HG03439 (cell line): ENCODE results near the gene SUSD1.

Experiments
- ATAC-seq: cut with Tn5 transposase; IDR thresholded peaks from one replicate; pipeline ENCODE4 v1.9.1; 2021; ENCODE audit warnings: mild to moderate bottlenecking, moderate library complexity; ENCODE audit not compliant: unreplicated experiment

The SUSD1 gene

DNA sequence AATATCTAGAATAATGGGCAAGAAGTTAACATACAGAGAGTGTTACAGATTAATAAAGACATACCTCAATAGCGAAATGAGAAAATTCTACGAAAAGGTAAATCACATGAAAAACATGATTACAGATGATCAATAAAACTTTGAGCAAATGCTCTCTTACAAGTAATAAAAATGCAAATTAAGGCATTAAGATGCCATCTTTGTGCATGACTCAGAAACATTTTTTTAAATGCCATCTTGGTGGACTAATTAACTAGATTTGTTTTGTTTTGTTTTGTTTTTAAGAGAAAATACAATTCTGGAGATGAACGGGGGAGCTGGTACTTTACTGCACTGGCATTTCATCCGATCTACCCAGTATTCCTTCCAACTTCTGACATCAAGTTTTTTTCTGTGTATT is 130.2 kb downstream of the SUSD1 start:
- ATAC-seq: no peak

DNA sequence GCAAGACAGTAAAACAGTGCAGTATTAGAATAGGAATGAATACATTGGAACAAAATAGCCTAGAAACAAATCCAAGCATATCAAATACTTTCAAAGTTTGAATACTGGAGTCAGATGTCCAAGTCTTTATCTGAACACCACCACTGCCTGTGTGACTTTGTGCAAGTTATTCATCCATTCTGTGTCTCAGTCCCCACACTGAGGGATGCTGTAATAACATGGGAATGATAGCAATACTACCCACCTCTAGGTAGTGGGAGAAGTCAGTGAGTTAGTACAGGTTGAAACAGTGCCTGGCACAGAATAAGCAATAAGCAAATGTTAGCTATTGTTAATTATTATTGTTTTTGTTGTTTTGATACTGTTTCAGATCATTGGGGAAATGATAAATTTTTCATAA is 130.9 kb downstream of the SUSD1 start:
- no peak for ATAC-seq

DNA sequence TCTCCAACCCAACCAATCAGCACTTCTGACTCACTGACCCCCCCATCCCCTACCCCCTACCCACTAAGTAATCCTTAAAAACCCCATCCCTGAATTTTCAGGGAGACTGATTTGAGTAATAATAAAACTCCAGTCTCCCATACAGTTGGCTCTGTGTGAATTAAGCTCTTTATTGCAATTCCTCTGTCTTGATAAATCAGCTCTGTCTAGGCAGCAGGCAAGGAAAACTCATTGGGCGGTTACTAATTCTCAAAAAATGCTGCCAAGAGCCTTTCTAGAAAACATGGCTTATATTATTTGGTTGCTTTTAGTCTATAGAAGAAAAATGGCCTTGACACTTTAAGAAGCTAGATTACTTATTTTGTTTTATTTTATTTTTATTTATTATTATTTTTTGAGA is 131.7 kb downstream of the SUSD1 start:
- no peak for ATAC-seq

DNA sequence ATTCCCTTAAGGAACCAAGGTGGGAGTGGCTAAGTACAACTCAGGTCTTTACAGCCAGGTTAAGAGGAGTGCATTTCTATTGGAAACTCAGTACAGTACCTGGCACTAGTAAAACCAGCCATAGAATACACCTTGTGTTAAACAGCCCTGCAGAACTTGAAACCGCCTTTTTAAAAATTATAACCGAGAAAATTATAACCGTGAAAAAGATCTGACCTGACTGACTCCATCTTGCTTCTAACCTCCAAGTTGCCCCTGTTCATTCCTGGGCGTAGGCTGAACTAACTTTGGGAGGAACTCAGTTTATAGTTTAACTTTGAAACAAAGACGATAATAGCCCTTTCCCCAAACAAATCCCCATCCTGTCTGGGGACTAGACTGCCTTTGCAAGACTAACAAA is 132.3 kb downstream of the SUSD1 start:
- ATAC-seq: no peak

DNA sequence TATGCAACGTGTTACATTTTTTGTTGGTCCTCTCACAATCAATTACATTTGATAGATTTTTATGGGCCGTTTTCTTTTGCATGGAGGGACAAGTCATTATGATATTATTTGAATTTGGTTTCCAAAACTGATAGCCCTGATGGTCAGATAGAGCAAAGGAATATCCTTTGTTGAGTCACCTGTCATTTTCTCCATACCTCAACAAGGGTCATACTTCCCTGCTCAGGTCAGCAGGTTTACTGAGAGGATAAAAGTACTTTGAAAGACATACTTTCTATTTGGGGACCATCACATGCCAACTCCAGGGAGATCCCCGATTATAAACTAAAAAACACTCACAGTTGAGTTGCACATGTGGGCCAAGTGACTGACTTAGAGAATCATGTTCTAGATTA is 132.9 kb downstream of the SUSD1 start:
- no peak for ATAC-seq

DNA sequence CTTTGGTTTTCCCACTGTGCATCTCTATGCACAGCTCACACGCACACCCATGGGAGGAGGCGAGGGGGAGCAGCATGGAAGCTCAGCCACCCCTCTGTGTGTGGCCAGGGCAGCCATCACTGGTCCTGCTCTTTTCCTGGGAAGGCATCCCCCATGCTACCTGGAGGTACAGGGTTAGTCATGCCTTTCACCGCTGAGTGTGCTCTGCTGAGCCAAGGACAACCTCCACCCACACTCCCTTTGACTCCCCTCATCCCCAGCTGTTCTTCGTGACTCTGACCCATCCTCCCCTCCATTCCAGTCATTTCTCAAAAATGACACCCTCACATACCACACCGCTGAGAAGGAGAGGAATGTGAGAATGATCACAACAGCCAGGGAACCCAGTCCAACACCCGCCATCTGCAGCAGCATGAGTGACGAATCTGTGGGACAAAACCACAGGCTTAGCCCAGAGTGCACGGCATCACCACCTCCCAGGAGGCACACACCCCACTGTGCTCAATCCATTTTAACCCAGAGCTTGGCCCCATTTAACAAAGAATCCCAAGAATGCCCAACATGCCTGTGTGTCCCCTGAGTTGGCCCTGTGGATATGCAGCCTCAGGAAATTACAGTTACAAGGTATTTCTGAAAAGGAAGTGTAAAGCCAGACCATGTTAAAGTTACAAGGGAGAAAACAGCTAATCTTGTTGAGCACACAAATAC is 133.4 kb downstream of the SUSD1 start:
- ATAC-seq: no peak

DNA sequence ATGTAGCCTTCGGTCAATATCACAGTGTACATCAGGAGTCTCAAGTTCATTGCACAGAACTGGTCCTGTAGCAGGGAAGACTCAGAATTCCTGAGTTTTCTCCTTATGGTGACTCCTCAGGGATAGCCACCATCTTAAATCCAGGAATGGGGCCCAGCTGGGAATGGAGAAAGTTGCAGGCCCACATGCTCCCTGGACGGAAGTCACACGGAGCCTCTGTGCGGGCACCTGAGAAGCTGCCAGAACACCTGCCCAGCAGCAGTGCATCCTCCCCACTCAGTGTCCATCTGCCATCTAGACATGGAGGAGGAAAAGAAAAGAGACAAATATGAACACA is 133.9 kb downstream of the SUSD1 start:
- no peak for ATAC-seq

DNA sequence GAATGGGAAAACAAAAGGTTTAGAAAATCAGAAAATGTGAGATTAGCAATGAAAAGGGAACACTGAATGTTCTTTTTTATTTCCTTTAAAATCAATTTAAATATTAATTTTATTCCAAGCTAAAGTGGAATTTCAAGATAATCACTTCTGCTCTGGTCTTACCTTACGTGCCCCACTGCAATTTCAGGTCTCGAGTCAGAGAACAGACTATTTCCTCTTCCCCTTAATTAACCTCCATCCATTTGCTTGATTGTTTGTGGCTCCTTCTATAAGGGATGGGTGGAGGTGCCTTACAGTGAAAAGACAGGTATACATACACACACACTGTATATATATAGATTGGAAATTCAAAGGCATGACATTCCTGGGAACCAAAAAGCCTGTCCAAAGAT is 137.1 kb downstream of the SUSD1 start:
- ATAC-seq: no peak

DNA sequence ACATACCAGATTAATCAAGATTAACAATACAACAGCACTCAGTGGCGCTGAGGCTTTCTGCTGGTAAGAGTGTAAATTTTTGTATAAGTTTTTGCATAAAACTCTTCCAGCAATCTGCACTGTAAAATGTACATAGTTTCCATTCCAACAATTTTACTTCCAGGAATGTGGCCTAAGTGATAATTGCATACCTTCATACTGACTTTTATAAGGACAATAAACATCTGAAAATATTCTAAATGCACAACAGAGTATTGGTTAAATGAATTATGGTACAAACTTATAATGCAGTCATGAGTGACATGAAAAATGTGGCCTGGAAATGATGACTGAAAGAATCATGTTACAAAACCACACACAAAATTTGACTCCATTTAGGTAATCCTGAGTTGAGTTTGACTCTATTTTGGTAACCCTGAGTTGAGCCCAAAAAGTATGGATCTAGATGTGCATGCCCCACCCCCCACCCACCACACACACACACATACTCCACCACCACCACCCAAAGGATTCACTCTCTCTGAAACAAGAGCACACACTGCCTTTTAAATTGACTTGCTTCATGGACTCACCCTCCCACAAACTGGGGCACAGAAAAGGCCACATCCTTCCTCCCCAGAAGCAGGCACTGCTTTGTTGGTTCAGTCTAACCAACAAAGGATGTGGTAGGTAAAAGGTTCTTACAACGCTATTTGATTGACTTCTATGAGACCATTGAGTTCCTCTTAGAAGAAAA is 137.6 kb downstream of the SUSD1 start:
- no peak for ATAC-seq

DNA sequence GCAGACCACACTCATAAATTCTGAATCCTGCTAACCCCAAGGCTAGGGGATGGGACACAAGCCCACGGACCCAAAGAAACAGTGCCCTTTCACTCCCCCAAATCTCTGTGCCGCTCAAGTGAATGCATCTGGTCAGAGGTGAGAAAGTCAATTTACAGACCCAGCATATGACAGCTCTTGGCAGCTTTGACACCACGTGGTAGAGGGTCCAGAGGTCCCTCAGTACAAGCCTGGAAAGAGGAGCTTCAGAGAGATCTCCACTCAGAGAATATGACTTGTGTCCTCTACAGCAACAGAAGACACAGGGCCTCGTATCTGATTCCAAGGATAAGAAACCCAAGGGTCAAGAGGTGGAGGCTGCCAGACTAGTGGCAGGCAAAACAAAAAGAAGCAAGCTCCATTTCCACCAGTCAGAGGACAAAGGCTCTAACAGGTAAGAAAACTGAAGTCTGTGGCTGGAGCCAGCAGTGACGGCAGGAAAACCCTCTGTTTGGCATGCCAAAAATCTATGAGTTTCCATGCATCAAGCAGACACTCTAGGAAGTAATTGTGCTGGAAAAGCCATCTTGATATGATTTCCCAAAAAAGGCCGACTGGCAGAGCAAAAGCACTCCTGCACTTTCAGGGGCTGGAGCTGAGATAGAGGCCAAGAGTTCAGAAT is 139.8 kb downstream of the SUSD1 start:
- no peak for ATAC-seq

DNA sequence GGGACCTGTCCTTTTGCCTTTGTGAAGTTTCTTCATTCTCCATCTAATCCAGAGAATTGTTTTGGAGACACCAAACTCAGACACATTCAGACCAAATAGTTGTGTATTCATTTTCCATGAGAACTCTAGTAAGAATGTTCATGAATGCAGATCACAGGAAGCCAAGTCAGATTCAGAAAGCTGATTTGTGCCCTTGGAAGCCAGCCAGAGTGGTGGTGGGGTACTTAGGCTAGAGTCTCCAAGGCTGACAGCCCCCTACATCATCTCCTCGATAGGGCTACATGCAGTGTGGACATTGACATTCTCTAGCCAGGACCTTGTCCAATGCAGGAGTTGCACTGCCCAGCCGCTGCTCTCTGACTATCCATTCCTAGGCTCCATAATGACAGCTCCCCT is 140.9 kb downstream of the SUSD1 start:
- ATAC-seq: no peak

DNA sequence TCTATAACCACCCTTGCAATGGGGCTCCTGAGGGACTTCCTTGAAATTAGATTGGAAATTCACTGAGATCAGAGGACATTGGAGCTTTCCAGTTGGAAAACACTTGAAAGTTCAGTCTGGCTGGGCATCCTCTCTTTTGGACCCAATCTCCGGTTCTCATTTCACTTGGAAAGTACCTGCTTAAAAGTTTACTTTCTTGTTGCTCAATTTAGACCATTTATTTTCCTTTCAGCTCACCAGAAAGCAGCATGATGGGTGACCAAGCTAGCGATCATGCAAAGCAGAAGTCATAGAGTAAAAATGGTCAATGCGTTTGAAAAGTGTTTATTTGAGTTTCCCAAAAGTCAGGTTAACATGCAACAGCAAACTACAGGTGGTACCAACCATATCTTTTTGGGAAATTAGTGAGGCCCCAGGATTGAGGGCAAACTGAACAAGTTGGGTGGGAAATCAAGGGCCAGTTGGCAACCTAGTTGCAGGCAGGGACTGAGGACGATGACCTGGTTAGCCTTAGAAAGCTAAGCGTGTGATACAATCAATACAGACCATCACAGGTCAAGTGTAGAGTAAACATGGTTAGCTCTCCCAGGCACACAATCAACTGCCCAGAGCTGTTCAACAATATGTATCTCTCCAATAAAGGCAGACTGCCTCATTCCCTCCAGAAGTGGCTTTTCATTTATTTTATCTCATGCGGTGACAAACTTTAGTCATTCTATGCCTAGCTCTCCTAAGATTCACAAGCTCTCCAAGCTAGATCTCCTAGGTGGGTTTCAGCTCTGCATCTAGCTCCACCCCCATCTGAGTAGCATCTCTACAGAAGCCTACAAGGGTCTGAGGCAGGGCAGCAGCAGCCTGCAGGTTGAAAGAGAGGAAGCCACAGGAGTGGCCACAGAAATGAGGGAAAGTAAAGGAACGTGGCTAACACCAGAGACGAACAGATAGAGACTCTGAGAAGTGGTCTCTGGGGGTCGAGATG is 141.6 kb downstream of the SUSD1 start:
- no peak for ATAC-seq

DNA sequence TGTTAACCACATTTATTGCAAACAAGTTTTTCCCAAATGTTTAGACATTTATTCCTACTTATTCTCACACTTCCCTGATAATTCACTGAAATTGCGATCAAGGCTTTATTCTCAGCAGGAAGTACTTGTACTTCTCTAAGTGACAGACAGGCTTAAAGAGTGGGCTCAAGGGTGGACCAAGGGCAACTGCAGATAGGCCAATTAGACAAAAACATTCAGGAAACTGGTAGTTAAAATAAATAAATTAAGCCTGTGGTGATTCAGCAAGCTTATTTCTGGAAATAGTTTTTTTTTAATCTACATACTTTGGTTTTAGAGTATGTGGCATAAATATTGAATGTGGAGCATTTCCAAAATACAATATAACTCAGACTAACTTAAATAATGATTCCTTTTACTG is 142.4 kb downstream of the SUSD1 start:
- ATAC-seq: no peak

DNA sequence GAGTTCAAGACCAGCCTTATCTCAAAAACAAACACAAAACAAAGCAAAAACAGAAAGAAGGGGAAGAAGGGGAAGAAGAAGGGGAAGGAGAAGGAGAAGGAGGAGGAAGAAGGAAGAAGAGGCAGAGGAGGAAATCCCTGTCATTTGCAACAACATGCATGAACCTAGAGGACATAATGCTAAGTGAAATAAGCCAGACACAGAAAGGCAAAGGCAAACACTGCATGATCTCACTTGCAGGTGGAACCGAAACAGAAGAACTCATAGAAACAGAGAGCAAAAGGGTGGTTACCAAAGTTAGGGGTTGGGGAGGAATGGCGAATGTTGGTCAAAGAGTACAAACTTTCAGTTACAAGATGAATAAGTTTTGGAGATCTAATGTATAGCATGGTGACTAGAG is 143.1 kb downstream of the SUSD1 start:
- ATAC-seq: peak; percentile 46

DNA sequence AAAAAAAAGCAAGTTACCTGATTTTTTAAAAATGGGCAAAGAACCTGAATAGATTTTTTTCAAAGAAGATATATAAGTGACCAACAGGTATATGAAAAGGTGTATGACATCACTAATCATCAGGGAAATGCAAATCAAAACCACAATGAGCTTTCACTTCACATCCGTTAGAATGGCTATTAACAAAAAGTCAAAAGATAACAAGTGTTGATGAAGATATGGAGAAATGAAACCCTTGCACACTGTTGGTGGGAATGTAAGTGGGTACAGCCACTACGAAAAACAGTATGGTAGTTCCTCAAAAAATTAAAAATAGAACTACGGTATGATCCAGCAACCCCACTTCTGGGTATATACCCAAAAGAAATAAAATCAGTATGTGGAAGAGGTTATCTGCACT is 143.7 kb downstream of the SUSD1 start:
- ATAC-seq: no peak

DNA sequence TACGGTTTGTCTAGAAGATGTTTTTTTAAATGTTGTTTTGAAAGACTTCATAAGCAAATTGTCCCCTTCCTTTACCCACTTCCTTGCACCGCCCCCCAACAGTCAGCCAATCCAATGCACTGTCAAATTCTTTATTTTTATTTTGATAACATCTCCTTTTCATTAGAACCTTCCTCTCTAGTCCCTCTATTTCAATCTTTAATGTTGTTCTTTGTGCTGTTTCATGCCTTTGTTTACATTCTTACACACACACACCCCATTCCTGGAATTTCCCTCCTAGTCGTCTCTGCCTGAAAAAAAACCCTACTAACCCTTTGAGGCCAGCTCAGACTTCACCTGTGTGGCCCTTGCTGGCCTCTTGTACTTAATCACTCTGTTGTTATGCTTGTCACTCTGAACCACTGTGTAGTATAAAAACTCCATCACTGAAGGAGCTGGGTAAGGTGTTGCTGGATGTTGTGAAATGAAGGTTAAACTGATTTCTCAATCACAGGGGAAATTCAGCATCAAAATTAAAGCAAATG is 145.1 kb downstream of the SUSD1 start:
- no peak for ATAC-seq

DNA sequence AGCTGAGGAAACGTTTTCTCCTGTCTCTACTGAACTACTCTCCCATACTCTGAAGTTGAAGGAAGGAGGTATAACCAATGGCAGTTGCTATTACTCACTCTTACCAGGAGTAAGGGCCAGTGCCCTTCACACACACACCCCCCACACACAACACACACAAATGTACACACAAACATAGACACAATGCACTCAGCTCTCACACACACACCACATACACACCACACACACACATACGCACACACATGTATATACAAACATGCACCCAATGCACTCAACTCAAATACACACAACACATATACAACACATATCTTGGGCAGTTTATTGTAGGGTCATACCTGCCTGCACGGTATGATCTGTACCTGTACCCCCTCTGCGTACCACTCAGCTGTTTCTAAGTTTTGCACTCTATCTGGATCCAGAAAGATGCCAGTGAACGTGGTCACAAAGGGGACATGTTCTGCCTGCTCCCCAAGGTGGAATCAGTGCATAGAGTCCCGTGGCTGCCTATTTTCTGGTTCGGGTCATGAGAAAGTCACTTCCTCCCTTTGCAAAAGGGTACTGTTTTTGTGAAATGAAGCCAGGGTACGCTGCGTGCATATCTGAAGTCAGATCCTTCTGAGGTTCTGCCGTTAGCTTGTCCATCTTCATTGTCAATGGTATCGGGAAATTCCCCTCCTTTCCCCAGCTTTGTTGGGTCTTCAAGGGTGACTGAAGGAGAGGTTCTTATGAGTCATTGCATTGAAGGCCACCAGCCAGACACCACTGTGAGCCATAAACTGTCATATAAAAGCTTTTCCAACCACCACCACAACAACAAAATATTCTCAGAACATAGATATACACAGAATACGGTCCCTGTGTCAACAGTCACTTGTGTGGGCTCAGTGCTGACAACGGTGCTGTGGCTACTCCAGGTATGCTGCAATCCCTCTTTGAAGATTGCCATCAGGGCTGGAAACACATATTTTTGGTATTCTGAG is 146.6 kb downstream of the SUSD1 start:
- ATAC-seq: peak; percentile 43

DNA sequence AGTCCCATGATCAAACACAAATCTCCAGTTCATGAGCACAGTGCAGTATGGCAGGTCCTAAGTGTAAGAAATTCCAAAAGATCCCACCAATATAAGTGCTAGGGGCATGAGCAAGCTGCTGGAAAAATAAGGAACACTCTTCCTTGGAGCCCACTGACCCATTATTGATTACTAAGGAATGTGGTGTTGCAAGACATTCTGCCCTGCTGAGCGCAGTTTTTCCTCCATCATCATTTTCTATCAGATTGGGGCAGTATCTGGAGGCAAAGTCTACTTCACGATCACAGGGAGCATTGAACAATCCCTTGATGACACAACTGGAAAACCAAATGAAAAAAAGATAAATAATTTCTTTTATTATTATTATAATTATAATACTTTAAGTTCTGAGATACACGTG is 149.2 kb downstream of the SUSD1 start:
- ATAC-seq: no peak

DNA sequence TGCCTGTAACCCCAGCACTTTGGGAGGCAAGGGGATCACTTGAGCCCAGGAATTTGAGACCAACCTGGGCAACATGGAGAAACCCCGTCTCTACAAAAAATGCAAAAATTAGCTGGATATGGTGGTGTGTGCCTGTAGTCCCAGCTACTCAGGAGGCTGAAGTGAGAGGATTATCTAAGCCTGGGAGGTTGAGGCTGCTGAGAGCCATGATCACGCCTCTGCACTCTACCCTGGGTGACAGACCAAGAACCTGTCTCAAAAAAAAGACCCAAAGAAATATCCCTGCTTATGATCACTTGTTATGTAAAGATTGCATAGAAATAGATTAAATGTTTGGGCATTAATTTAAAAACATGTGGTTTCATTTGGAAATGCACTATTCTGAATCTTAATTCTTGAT is 153.4 kb downstream of the SUSD1 start:
- ATAC-seq: no peak
